MCF 10A (cell line): ENCODE measurements around the gene RPEL1. TPM values are rescaled to one million over a fixed set of nuclear protein-coding genes. Genes with fewer than 3 reads are reported as not detected.

Source experiments
- BruUV-seq: library from RNA; stranded (reverse); fragments of 400-500 nt; replicated peaks from 2 replicates; lab custom pipeline; 2021; lab: Mats Ljungman, UMichigan
- CTCF ChIA-PET: fragments of 300-600 bp; sonication (Branson Sonifier 250); formaldehyde crosslinking; extraction: SDS; loops from one replicate; lab custom pipeline; 2021; ENCODE audit warnings: antibody characterized with exemption, inconsistent platforms; lab: Yijun Ruan, JAX
- POLR2A ChIA-PET: fragments of 300-600, 350-650 bp; sonication (Branson Sonifier 250); formaldehyde crosslinking; extraction: SDS; loops from one replicate; lab custom pipeline; 2020; ENCODE audit warnings: antibody characterized with exemption, inconsistent platforms; lab: Yijun Ruan, JAX
- DNase-seq: peaks from one replicate; pipeline ENCODE4 v3.0.0-alpha.2; 2018; ENCODE audit not compliant: unreplicated experiment
- H3K27ac Mint-ChIP-seq: one replicate; pipeline ENCODE4 v1.8.0; 2022; ENCODE audit warnings: mild to moderate bottlenecking, low read depth, mixed read lengths; ENCODE audit not compliant: unreplicated experiment
- H3K27me3 Mint-ChIP-seq: one replicate; pipeline ENCODE4 v1.8.0; 2022; ENCODE audit warnings: mixed read lengths; ENCODE audit not compliant: insufficient read depth, unreplicated experiment
- H3K36me3 Mint-ChIP-seq: one replicate; pipeline ENCODE4 v1.8.0; 2022; ENCODE audit warnings: mild to moderate bottlenecking, moderate library complexity, mixed read lengths; ENCODE audit not compliant: insufficient read depth, unreplicated experiment
- H3K4me1 Mint-ChIP-seq: one replicate; pipeline ENCODE4 v1.8.0; 2022; ENCODE audit warnings: mixed read lengths; ENCODE audit not compliant: insufficient read depth, unreplicated experiment
- H3K4me3 Mint-ChIP-seq: one replicate; pipeline ENCODE4 v1.8.0; 2022; ENCODE audit warnings: mild to moderate bottlenecking, moderate library complexity, mixed read lengths; ENCODE audit not compliant: unreplicated experiment
- H3K9me3 Mint-ChIP-seq: one replicate; pipeline ENCODE4 v1.8.0; 2022; ENCODE audit warnings: mixed read lengths; ENCODE audit not compliant: unreplicated experiment
- CTCF ChIP-seq: fragments of 200-600 bp; IDR thresholded peaks from one replicate; pipeline ENCODE4 v1.8.0; 2022; ENCODE audit warnings: antibody characterized with exemption, mild to moderate bottlenecking; ENCODE audit not compliant: unreplicated experiment
- intact Hi-C: fragments of 100-400 bp; cut with micrococcal nuclease; formaldehyde crosslinking; loops from 2 replicates; pipeline ENCODE4 v1.14.1; 2022
- total RNA-seq: library from RNA; stranded (reverse); gene quantifications from 2 replicates; pipeline ENCODE4 v1.2.3, GENCODE V29; 2022

RPEL1 gene
- total RNA-seq, 1 experiment from 2014 or later: not detected

- Mint-ChIP-seq H3K4me1 (peaks cover 9% of the 10 kb centered on the region), H3K27ac (no peak overlapping the region), H3K27me3 (peaks cover 45% of the 10 kb centered on the region), H3K4me3 (no peak overlapping the region), H3K9me3 (peaks cover 7% of the 10 kb centered on the region), H3K36me3 (no peaks in the 10 kb centered on the region)
- intact Hi-C loops: no loop called here
- CTCF ChIA-PET: no interaction called here
- POLR2A ChIA-PET: interaction anchor here (1.5 kb wide), 1 partner anchor 17 kb away, joined by 3 read pairs; no protein-coding TSS in a partner anchor
- BruUV-seq: no TSS peak
- TF ChIP-seq CTCF: no peak
- no peak for DNase-seq
Measured at GRCh38 chr10:103277713-103278536, 32.2 kb downstream of the RPEL1 start.

- intact Hi-C loops: no loop called here
- TF ChIP-seq CTCF: no peak
- H3K4me1 Mint-ChIP-seq: peaks cover 3% of the 10 kb centered on the region
- no peak overlapping the region for H3K4me3 Mint-ChIP-seq
- POLR2A ChIA-PET: interaction anchor here (1.5 kb wide), 1 partner anchor 18 kb away, joined by 3 read pairs; no protein-coding TSS in a partner anchor
- CTCF ChIA-PET: interaction anchor here (0.5 to 0.6 kb wide), 2 partner anchors 155 to 972 kb away, joined by 3 to 7 read pairs; no protein-coding TSS in a partner anchor
- no TSS peak for BruUV-seq
- no peak for DNase-seq
- no peaks in the 10 kb centered on the region for H3K36me3 Mint-ChIP-seq
- peaks cover 7% of the 10 kb centered on the region for H3K9me3 Mint-ChIP-seq
- H3K27ac Mint-ChIP-seq: no peak overlapping the region
- H3K27me3 Mint-ChIP-seq: peaks cover 45% of the 10 kb centered on the region
Measured at GRCh38 chr10:103278537-103278823, 32.8 kb downstream of the RPEL1 start.

- intact Hi-C loops: no loop called here
- no peak overlapping the region for H3K27ac Mint-ChIP-seq
- peaks cover 45% of the 10 kb centered on the region for H3K27me3 Mint-ChIP-seq
- ChIA-PET POLR2A (interaction anchor here (0.7 to 2.1 kb wide), 3 partner anchors 13 to 125 kb away, joined by 3 to 9 read pairs (median 3); no protein-coding TSS in a partner anchor), CTCF (interaction anchor here (0.5 to 0.6 kb wide), 2 partner anchors 155 to 971 kb away, joined by 3 to 7 read pairs; no protein-coding TSS in a partner anchor)
- no peaks in the 10 kb centered on the region for H3K36me3 Mint-ChIP-seq
- H3K9me3 Mint-ChIP-seq: peaks cover 7% of the 10 kb centered on the region
- peak; percentile 49 for DNase-seq
- H3K4me1 Mint-ChIP-seq: no peaks in the 10 kb centered on the region
- no peak for TF ChIP-seq CTCF
- H3K4me3 Mint-ChIP-seq: no peak overlapping the region
- no TSS peak for BruUV-seq
Measured at GRCh38 chr10:103278862-103279298, 33.2 kb downstream of the RPEL1 start.

GRCh38 chr10:103280031-103280430, 34.3 kb downstream of the RPEL1 start:
- CTCF ChIA-PET: interaction anchor here (0.9 kb wide), 2 partner anchors 36 to 87 kb away, joined by 3 read pairs; no protein-coding TSS in a partner anchor

More at GRCh38 chr10:103280031-103280430, 34.3 kb downstream of the RPEL1 start:
- DNase-seq: no peak
- POLR2A ChIA-PET: interaction anchor here (0.5 to 2.1 kb wide), 2 partner anchors 11 to 15 kb away, joined by 3 to 9 read pairs; no protein-coding TSS in a partner anchor
- no peak overlapping the region for H3K4me3 Mint-ChIP-seq
- no peaks in the 10 kb centered on the region for H3K36me3 Mint-ChIP-seq
- no peak for TF ChIP-seq CTCF
- BruUV-seq: no TSS peak
- peaks cover 7% of the 10 kb centered on the region for H3K9me3 Mint-ChIP-seq
- intact Hi-C loops: no loop called here
- H3K4me1 Mint-ChIP-seq: no peaks in the 10 kb centered on the region
- H3K27ac Mint-ChIP-seq: no peak overlapping the region
- peaks cover 45% of the 10 kb centered on the region for H3K27me3 Mint-ChIP-seq
